SK-N-SH (cell line): Measurements from ENCODE around the gene RGS6. TPM values are rescaled to one million over a fixed set of nuclear protein-coding genes. Genes with fewer than 3 reads are reported as not detected.

ENCODE experiments used
- CTCF ChIA-PET: fragments of 300-600, 350-600 bp; formaldehyde crosslinking; extraction: SDS; loops from one replicate; lab custom pipeline; 2021; lab: Yijun Ruan, JAX
- POLR2A ChIA-PET: fragments of 350-600 bp; sonication (Branson Sonifier 250); formaldehyde crosslinking; extraction: SDS; loops from one replicate; lab custom pipeline; 2020; ENCODE audit warnings: antibody characterized with exemption, inconsistent platforms; lab: Yijun Ruan, JAX
- DNase-seq: peaks from one replicate; pipeline ENCODE4 v3.0.0; 2012
- H2AFZ ChIP-seq: fragments of 200-600 bp; sonication (generic); 2 replicates; pipeline ENCODE4 v1.8.1; 2016; ENCODE audit warnings: antibody characterized with exemption, mild to moderate bottlenecking, low read depth
- H3F3A ChIP-seq: fragments of 200-600 bp; sonication (generic); replicated peaks from 2 replicates; pipeline ENCODE3; 2016; ENCODE audit warnings: antibody characterized with exemption, mild to moderate bottlenecking; ENCODE audit not compliant: insufficient read depth
- H3K27ac ChIP-seq, 2 experiments: fragments of 200-500 bp in 1 of 2; fragments of 200-600 bp in 1 of 2; sonication (Bioruptor generic) in 1 of 2; sonication (generic), shearing (Covaris generic) in 1 of 2; 2 replicates each; pipeline versions ENCODE4 v1.5.1 to v1.6.1; 2014 to 2016; ENCODE audit warnings: low read depth in 2 of 2, inconsistent platforms in 1 of 2, low read length in 1 of 2, mild to moderate bottlenecking in 1 of 2, mixed read lengths in 1 of 2
- H3K27me3 ChIP-seq: fragments of 200-600 bp; sonication (generic), shearing (Covaris generic); 2 replicates; pipeline ENCODE4 v1.6.1; 2016; ENCODE audit warnings: mixed run types; ENCODE audit not compliant: insufficient read depth
- H3K36me3 ChIP-seq, 2 experiments: fragments of 200-500 bp in 1 of 2; fragments of 200-600 bp in 1 of 2; sonication (Bioruptor generic) in 1 of 2; sonication (generic) in 1 of 2; replicated peaks in 1 of 2; 2 replicates each; pipeline versions ENCODE3 to v1.5.1; 2014 to 2016; ENCODE audit warnings: low read length in 1 of 2, mild to moderate bottlenecking in 1 of 2; ENCODE audit not compliant: insufficient read depth in 2 of 2, control insufficient read depth in 1 of 2
- H3K4me1 ChIP-seq, 2 experiments: fragments of 200-500 bp in 1 of 2; fragments of 200-600 bp in 1 of 2; sonication (Bioruptor generic) in 1 of 2; sonication (generic), shearing (Covaris generic) in 1 of 2; 2 replicates each; pipeline versions ENCODE4 v1.5.1 to v1.6.1; 2014 to 2016; ENCODE audit warnings: low read depth in 1 of 2, low read length in 1 of 2, mixed run types in 1 of 2; ENCODE audit not compliant: insufficient read depth in 2 of 2, control insufficient read depth in 1 of 2
- H3K4me2 ChIP-seq: fragments of 200-600 bp; sonication (generic), shearing (Covaris generic); 2 replicates; pipeline ENCODE4 v1.6.1; 2017; ENCODE audit warnings: mixed run types
- H3K4me3 ChIP-seq, 2 experiments: fragments of 200-500 bp in 1 of 2; fragments of 200-600 bp in 1 of 2; sonication (Bioruptor generic) in 1 of 2; sonication (generic), shearing (Covaris generic) in 1 of 2; 2 replicates each; pipeline versions ENCODE4 v1.5.1 to v1.8.1; 2014 to 2016; ENCODE audit warnings: low read depth in 2 of 2, inconsistent platforms in 1 of 2, low read length in 1 of 2, mild to moderate bottlenecking in 1 of 2, mixed read lengths in 1 of 2, moderate library complexity in 1 of 2
- H3K79me2 ChIP-seq: fragments of 200-600 bp; sonication (generic); 2 replicates; pipeline ENCODE4 v1.8.1; 2017; ENCODE audit warnings: mild to moderate bottlenecking; ENCODE audit not compliant: insufficient read depth
- H3K9ac ChIP-seq: fragments of 200-600 bp; sonication (generic); 2 replicates; pipeline ENCODE4 v1.6.1; 2017; ENCODE audit warnings: mixed run types
- H3K9me2 ChIP-seq: fragments of 200-600 bp; sonication (generic); 2 replicates; pipeline ENCODE4 v1.6.1; 2017; ENCODE audit warnings: mixed run types
- H3K9me3 ChIP-seq: fragments of 200-600 bp; sonication (generic); 2 replicates; pipeline ENCODE4 v1.6.1; 2017; ENCODE audit warnings: mixed run types, mild to moderate bottlenecking, moderate library complexity
- H4K20me1 ChIP-seq: fragments of 200-600 bp; sonication (generic); 2 replicates; pipeline ENCODE4 v1.6.1; 2017; ENCODE audit warnings: mild to moderate bottlenecking, mixed run types; ENCODE audit not compliant: insufficient read depth
- CHD2 ChIP-seq: fragments of 150-350 bp; IDR thresholded peaks from 2 replicates; pipeline ENCODE4 v1.6.1; 2018; ENCODE audit warnings: low read length; ENCODE audit not compliant: partially characterized antibody
- ELF1 ChIP-seq: IDR thresholded peaks from 2 replicates; pipeline ENCODE4 v1.4.0; 2012
- EP300 ChIP-seq, 2 experiments: IDR thresholded peaks; 2 replicates each; pipeline versions ENCODE4 v1.4.0 to v1.6.1; 2012; ENCODE audit warnings: borderline replicate concordance in 1 of 2, low read depth in 1 of 2, low read length in 1 of 2
- FOSL2 ChIP-seq: IDR thresholded peaks from 2 replicates; pipeline ENCODE4 v1.4.0; 2012; ENCODE audit warnings: low read depth, mild to moderate bottlenecking, moderate library complexity, borderline replicate concordance
- FOXJ3 ChIP-seq: sonication (generic); formaldehyde crosslinking; IDR thresholded peaks from 2 replicates; pipeline ENCODE4 v1.5.1; 2020; ENCODE audit warnings: mild to moderate bottlenecking, missing genetic modification reagents
- GATA2 ChIP-seq: sonication (generic); formaldehyde crosslinking; IDR thresholded peaks from 2 replicates; pipeline ENCODE4 v1.5.0; 2020; ENCODE audit warnings: mild to moderate bottlenecking, missing genetic modification reagents
- JUND ChIP-seq: IDR thresholded peaks from 2 replicates; pipeline ENCODE4 v1.4.0; 2012
- MEF2A ChIP-seq: IDR thresholded peaks from 2 replicates; pipeline ENCODE4 v1.4.0; 2012; ENCODE audit warnings: low read depth, borderline replicate concordance
- MXI1 ChIP-seq: IDR thresholded peaks from 2 replicates; pipeline ENCODE4 v1.6.1; 2012; ENCODE audit warnings: mild to moderate bottlenecking, low read depth, low read length, improper control_type of control experiment
- NFIC ChIP-seq: IDR thresholded peaks from 2 replicates; pipeline ENCODE4 v1.4.0; 2012; ENCODE audit warnings: borderline replicate concordance
- NRF1 ChIP-seq: IDR thresholded peaks from 2 replicates; pipeline ENCODE4 v1.6.1; 2012; ENCODE audit warnings: low read depth, mild to moderate bottlenecking, low read length
- RAD21 ChIP-seq: IDR thresholded peaks from 2 replicates; pipeline ENCODE4 v1.6.1; 2012; ENCODE audit warnings: mild to moderate bottlenecking, low read length
- RXRA ChIP-seq: IDR thresholded peaks from 2 replicates; pipeline ENCODE4 v1.4.0; 2012; ENCODE audit warnings: low read depth, mild to moderate bottlenecking, borderline replicate concordance
- SMC3 ChIP-seq: IDR thresholded peaks from 2 replicates; pipeline ENCODE4 v1.6.1; 2012; ENCODE audit warnings: low read depth, low read length, improper control_type of control experiment
- TAF1 ChIP-seq: IDR thresholded peaks from 2 replicates; pipeline ENCODE4 v1.6.1; 2012; ENCODE audit warnings: low read depth, mild to moderate bottlenecking, low read length, moderate library complexity, borderline replicate concordance
- TEAD4 ChIP-seq: IDR thresholded peaks from 2 replicates; pipeline ENCODE4 v1.4.0; 2012; ENCODE audit warnings: mild to moderate bottlenecking, borderline replicate concordance; ENCODE audit not compliant: insufficient read depth
- YY1 ChIP-seq: IDR thresholded peaks from 2 replicates; pipeline ENCODE4 v1.4.0; 2012; ENCODE audit warnings: low read depth, mild to moderate bottlenecking
- WGBS: methylation state at CpG from one replicate; pipeline ENCODE4 v1.1.6; 2017; ENCODE audit warnings: low lambda C conversion rate; 5-methylcytosine and 5-hydroxymethylcytosine counted together
- polyA plus RNA-seq, 3 experiments: library from polyadenylated mRNA; depleted of rRNA; stranded (reverse); fragments of >200 nt; gene quantifications; 2 replicates each; pipeline ENCODE4 v1.2.3, GENCODE V29; 2012
- TF ChIP-seq, protein P1 (sequence below): fragments of 150-350 bp; IDR thresholded peaks from 2 replicates; pipeline ENCODE4 v1.6.1; 2017; ENCODE audit warnings: antibody characterized with exemption, low read length, low read depth, borderline replicate concordance
- TF ChIP-seq, protein P2 (sequence below): fragments of 150-350 bp; IDR thresholded peaks from 2 replicates; pipeline ENCODE4 v1.6.1; 2016; ENCODE audit warnings: mild to moderate bottlenecking, low read depth, low read length
- TF ChIP-seq, protein P3 (sequence below): fragments of 200-600 bp; sonication (generic); IDR thresholded peaks from 2 replicates; pipeline ENCODE4 v1.6.1; 2017; ENCODE audit warnings: antibody characterized with exemption, mild to moderate bottlenecking, moderate library complexity
- TF ChIP-seq, protein P4 (sequence below): IDR thresholded peaks from 2 replicates; pipeline ENCODE4 v1.6.1; 2012; ENCODE audit warnings: mild to moderate bottlenecking, low read depth, low read length, moderate library complexity

Gene RGS6
- polyA plus RNA-seq, 1 of the 3 experiments (the other 2 are of a cell fraction): not detected

DNA sequence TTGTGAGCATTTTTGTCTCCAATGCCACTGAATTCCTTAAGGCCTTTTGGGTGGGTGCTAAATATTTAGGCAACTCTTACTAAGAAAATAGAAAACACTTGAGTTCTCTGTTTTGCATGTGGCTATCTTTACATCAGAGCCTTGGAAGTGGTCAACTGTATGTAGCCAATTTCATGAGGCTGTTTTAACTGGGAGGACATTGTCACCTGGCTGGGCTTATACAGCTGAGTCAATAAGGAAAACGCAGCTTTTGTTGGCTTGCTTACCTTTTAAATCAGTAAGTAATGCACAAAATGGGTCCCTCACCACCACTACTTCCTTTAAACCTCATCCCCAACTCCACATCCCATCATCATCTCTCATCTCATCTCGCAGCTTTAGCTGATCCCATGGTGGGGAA lies 194.3 kb downstream of the RGS6 start:
- H3K4me3 ChIP-seq: no peak overlapping the region
- CTCF ChIA-PET: no interaction called here
- H3K9me2 ChIP-seq: no peaks in the 10 kb centered on the region
- H3K79me2 ChIP-seq: no peaks in the 10 kb centered on the region
- no peak overlapping the region for H3K27ac ChIP-seq
- H4K20me1 ChIP-seq: no peaks in the 10 kb centered on the region
- H3K9me3 ChIP-seq: no peaks in the 10 kb centered on the region
- no peaks in the 10 kb centered on the region for H3K36me3 ChIP-seq
- H3K4me1 ChIP-seq: no peaks in the 10 kb centered on the region
- no peak overlapping the region for H3K9ac ChIP-seq
- WGBS: 0% methylated on average over 2 of the region's 2 CpGs
- H3F3A ChIP-seq: no peaks in the 10 kb centered on the region
- no peak overlapping the region for H3K4me2 ChIP-seq
- no peaks in the 10 kb centered on the region for H3K27me3 ChIP-seq
- POLR2A ChIA-PET: no interaction called here
- TF ChIP-seq FOXJ3: no peak
- TF ChIP-seq JUND: no peak
- TF ChIP-seq, protein P1, sequence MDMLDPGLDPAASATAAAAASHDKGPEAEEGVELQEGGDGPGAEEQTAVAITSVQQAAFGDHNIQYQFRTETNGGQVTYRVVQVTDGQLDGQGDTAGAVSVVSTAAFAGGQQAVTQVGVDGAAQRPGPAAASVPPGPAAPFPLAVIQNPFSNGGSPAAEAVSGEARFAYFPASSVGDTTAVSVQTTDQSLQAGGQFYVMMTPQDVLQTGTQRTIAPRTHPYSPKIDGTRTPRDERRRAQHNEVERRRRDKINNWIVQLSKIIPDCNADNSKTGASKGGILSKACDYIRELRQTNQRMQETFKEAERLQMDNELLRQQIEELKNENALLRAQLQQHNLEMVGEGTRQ: no peak
- TF ChIP-seq, protein P2, sequence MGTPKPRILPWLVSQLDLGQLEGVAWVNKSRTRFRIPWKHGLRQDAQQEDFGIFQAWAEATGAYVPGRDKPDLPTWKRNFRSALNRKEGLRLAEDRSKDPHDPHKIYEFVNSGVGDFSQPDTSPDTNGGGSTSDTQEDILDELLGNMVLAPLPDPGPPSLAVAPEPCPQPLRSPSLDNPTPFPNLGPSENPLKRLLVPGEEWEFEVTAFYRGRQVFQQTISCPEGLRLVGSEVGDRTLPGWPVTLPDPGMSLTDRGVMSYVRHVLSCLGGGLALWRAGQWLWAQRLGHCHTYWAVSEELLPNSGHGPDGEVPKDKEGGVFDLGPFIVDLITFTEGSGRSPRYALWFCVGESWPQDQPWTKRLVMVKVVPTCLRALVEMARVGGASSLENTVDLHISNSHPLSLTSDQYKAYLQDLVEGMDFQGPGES: no peak
- no peak for TF ChIP-seq RAD21
- no peak for TF ChIP-seq FOSL2
- TF ChIP-seq TAF1: no peak
- TF ChIP-seq MXI1: no peak
- no peak for TF ChIP-seq NFIC
- no peak for TF ChIP-seq EP300 (IDR thresholded peaks at IDR 0.05; ENCODE audit: borderline replicate concordance in 1 of 2, low read depth in 1 of 2, low read length in 1 of 2)
- no peak for TF ChIP-seq ELF1
- no peak for TF ChIP-seq RXRA
- TF ChIP-seq TEAD4: no peak
- TF ChIP-seq MEF2A: no peak
- TF ChIP-seq, all 33 proteins: peak for 0
- H2AFZ ChIP-seq: no peak overlapping the region
- no peak for DNase-seq

DNA sequence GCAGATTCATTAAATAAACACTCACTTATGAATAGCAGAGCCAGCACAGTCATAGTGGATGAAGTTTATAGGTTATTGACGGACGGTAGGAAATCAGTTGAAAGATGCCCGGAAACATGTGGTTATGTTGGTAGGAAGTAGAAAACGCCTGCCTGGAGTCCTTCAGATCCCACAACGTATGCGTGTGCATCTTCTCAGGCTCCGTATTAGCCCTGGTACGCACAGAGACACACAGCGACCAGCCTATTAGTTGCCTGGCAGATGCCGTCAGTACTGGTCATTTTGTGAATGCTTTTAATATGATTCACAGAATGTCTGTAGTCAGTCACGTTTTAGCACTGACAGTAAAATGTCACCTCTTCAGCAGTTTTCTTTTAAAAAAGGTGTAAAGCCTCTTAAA lies 196.4 kb downstream of the RGS6 start:
- H3K27ac ChIP-seq: no peak overlapping the region
- no peaks in the 10 kb centered on the region for H3K9me3 ChIP-seq
- no peak overlapping the region for H3K4me2 ChIP-seq
- 2% methylated on average over 11 of the region's 11 CpGs for WGBS
- no peaks in the 10 kb centered on the region for H3K27me3 ChIP-seq
- no peak overlapping the region for H3K4me3 ChIP-seq
- H3F3A ChIP-seq: no peaks in the 10 kb centered on the region
- H3K36me3 ChIP-seq: no peaks in the 10 kb centered on the region
- no peaks in the 10 kb centered on the region for H4K20me1 ChIP-seq
- no peak overlapping the region for H2AFZ ChIP-seq
- DNase-seq: no peak
- no peaks in the 10 kb centered on the region for H3K4me1 ChIP-seq
- no peak overlapping the region for H3K9ac ChIP-seq
- ChIA-PET CTCF (no interaction called here), POLR2A (no interaction called here)
- no peaks in the 10 kb centered on the region for H3K79me2 ChIP-seq
- H3K9me2 ChIP-seq: no peaks in the 10 kb centered on the region
- TF ChIP-seq JUND: no peak
- no peak for TF ChIP-seq YY1
- no peak for TF ChIP-seq CHD2
- no peak for TF ChIP-seq NFIC
- no peak for TF ChIP-seq NRF1
- TF ChIP-seq SMC3: no peak
- TF ChIP-seq MEF2A: no peak
- TF ChIP-seq, protein P3, sequence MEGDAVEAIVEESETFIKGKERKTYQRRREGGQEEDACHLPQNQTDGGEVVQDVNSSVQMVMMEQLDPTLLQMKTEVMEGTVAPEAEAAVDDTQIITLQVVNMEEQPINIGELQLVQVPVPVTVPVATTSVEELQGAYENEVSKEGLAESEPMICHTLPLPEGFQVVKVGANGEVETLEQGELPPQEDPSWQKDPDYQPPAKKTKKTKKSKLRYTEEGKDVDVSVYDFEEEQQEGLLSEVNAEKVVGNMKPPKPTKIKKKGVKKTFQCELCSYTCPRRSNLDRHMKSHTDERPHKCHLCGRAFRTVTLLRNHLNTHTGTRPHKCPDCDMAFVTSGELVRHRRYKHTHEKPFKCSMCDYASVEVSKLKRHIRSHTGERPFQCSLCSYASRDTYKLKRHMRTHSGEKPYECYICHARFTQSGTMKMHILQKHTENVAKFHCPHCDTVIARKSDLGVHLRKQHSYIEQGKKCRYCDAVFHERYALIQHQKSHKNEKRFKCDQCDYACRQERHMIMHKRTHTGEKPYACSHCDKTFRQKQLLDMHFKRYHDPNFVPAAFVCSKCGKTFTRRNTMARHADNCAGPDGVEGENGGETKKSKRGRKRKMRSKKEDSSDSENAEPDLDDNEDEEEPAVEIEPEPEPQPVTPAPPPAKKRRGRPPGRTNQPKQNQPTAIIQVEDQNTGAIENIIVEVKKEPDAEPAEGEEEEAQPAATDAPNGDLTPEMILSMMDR: no peak
- TF ChIP-seq FOSL2: no peak
- no peak for TF ChIP-seq GATA2 (CRISPR knock-in tag)
- TF ChIP-seq TEAD4: no peak
- TF ChIP-seq TAF1: no peak
- TF ChIP-seq, protein P4, sequence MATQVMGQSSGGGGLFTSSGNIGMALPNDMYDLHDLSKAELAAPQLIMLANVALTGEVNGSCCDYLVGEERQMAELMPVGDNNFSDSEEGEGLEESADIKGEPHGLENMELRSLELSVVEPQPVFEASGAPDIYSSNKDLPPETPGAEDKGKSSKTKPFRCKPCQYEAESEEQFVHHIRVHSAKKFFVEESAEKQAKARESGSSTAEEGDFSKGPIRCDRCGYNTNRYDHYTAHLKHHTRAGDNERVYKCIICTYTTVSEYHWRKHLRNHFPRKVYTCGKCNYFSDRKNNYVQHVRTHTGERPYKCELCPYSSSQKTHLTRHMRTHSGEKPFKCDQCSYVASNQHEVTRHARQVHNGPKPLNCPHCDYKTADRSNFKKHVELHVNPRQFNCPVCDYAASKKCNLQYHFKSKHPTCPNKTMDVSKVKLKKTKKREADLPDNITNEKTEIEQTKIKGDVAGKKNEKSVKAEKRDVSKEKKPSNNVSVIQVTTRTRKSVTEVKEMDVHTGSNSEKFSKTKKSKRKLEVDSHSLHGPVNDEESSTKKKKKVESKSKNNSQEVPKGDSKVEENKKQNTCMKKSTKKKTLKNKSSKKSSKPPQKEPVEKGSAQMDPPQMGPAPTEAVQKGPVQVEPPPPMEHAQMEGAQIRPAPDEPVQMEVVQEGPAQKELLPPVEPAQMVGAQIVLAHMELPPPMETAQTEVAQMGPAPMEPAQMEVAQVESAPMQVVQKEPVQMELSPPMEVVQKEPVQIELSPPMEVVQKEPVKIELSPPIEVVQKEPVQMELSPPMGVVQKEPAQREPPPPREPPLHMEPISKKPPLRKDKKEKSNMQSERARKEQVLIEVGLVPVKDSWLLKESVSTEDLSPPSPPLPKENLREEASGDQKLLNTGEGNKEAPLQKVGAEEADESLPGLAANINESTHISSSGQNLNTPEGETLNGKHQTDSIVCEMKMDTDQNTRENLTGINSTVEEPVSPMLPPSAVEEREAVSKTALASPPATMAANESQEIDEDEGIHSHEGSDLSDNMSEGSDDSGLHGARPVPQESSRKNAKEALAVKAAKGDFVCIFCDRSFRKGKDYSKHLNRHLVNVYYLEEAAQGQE: no peak
- no peak for TF ChIP-seq ELF1
